Endothelial cell of umbilical vein (primary cell): ENCODE data around the gene RAB20. TPM values are rescaled to one million over a fixed set of nuclear protein-coding genes. Genes with fewer than 3 reads are reported as not detected.

Source experiments
- BruUV-seq: library from RNA; stranded (reverse); fragments of 400-500 nt; replicated peaks from 2 replicates; lab custom pipeline; 2021; lab: Mats Ljungman, UMichigan
- CTCF ChIA-PET: fragments of 300-600, 350-600 bp; sonication (Branson Sonifier 250); formaldehyde crosslinking; loops from one replicate; lab custom pipeline; 2021; ENCODE audit warnings: antibody characterized with exemption, inconsistent platforms; lab: Charles Lee
- POLR2A ChIA-PET: fragments of 300-600, 350-600 bp; sonication (Branson Sonifier 250); formaldehyde crosslinking; loops from one replicate; lab custom pipeline; 2021; ENCODE audit warnings: antibody characterized with exemption, inconsistent platforms; lab: Charles Lee
- DNase-seq: peaks from one replicate; pipeline ENCODE4 v3.0.0-alpha.2; 2011; ENCODE audit warnings: low read depth, low spot score
- FAIRE-seq: peaks from 2 replicates; lab custom pipeline; 2011; peaks lifted over from hg19 to GRCh38; lab: Jason Lieb, UNC
- H2AFZ ChIP-seq: 2 replicates; pipeline ENCODE4 v1.6.0; 2012; ENCODE audit warnings: low read depth, low read length, control low read depth, inconsistent platforms
- H3K27ac ChIP-seq: 2 replicates; pipeline ENCODE4 v1.5.1; 2011; ENCODE audit warnings: low read depth, mild to moderate bottlenecking, control low read depth, low read length, moderate library complexity; ENCODE audit not compliant: insufficient read depth
- H3K27me3 ChIP-seq, 2 experiments: 2 replicates each; pipeline versions ENCODE4 v1.6.0 to v1.6.1; 2011; ENCODE audit warnings: low read length in 2 of 2, mixed read lengths in 1 of 2; ENCODE audit not compliant: control insufficient read depth in 2 of 2, insufficient read depth in 2 of 2
- H3K36me3 ChIP-seq, 2 experiments: 2 replicates in 1 of 2; 3 replicates in 1 of 2; pipeline ENCODE4 v1.5.1; 2011; ENCODE audit warnings: low read length in 2 of 2, mild to moderate bottlenecking in 1 of 2, moderate library complexity in 1 of 2; ENCODE audit not compliant: control insufficient read depth in 2 of 2, insufficient read depth in 2 of 2; ENCODE audit errors: extremely low read depth in 1 of 2
- H3K4me1 ChIP-seq: 3 replicates; pipeline ENCODE4 v1.5.1; 2011; ENCODE audit warnings: mild to moderate bottlenecking, low read length; ENCODE audit not compliant: control insufficient read depth, insufficient read depth; ENCODE audit errors: extremely low read depth
- H3K4me2 ChIP-seq: 2 replicates; pipeline ENCODE4 v1.6.1; 2011; ENCODE audit warnings: low read length, control low read depth, mixed read lengths; ENCODE audit not compliant: insufficient read depth
- H3K4me3 ChIP-seq, 3 experiments: fragments of 200-600 bp in 1 of 3; sonication (generic), shearing (Covaris generic) in 1 of 3; replicated peaks in 1 of 3; 2 replicates each; pipeline ENCODE4 v1.5.1; 2011 to 2016; ENCODE audit warnings: control low read depth in 3 of 3, low read length in 3 of 3, mild to moderate bottlenecking in 2 of 3, inconsistent platforms in 1 of 3, low read depth in 1 of 3, moderate library complexity in 1 of 3; ENCODE audit not compliant: insufficient read depth in 1 of 3
- H3K79me2 ChIP-seq: 2 replicates; pipeline ENCODE4 v1.6.0; 2012; ENCODE audit warnings: low read length, inconsistent platforms; ENCODE audit not compliant: control insufficient read depth, insufficient read depth
- H3K9ac ChIP-seq: replicated peaks from 2 replicates; pipeline ENCODE3; 2011; ENCODE audit warnings: low read length, control low read depth; ENCODE audit not compliant: insufficient read depth; ENCODE audit errors: extremely low read depth
- H3K9me1 ChIP-seq: replicated peaks from 3 replicates; pipeline ENCODE4 v1.6.0; 2011; ENCODE audit warnings: mild to moderate bottlenecking, low read length; ENCODE audit not compliant: control insufficient read depth, insufficient read depth; ENCODE audit errors: extremely low read depth
- H3K9me3 ChIP-seq: replicated peaks from 2 replicates; pipeline ENCODE4 v1.5.1; 2012; ENCODE audit warnings: low read length, inconsistent platforms; ENCODE audit not compliant: control insufficient read depth, insufficient read depth
- H4K20me1 ChIP-seq: replicated peaks from 2 replicates; pipeline ENCODE3; 2011; ENCODE audit warnings: mild to moderate bottlenecking, low read length; ENCODE audit not compliant: control insufficient read depth, insufficient read depth; ENCODE audit errors: extremely low read depth
- EZH2 ChIP-seq: IDR thresholded peaks from 2 replicates; pipeline ENCODE4 v1.6.1; 2012; ENCODE audit warnings: borderline replicate concordance, low read depth, mild to moderate bottlenecking, moderate library complexity, low read length, inconsistent platforms; ENCODE audit not compliant: severe bottlenecking
- FOS ChIP-seq: IDR thresholded peaks from 2 replicates; pipeline ENCODE4 v1.6.1; 2011; ENCODE audit warnings: mild to moderate bottlenecking, low read length, moderate library complexity, borderline replicate concordance; ENCODE audit not compliant: insufficient read depth
- GATA2 ChIP-seq: IDR thresholded peaks from 2 replicates; pipeline ENCODE4 v1.7.0; 2011; ENCODE audit warnings: low read depth, mild to moderate bottlenecking, moderate library complexity, mixed read lengths, low read length; ENCODE audit not compliant: insufficient read length, insufficient read depth
- JUN ChIP-seq: IDR thresholded peaks from 2 replicates; pipeline ENCODE4 v1.6.1; 2011; ENCODE audit warnings: borderline replicate concordance, low read depth; ENCODE audit not compliant: insufficient read length, insufficient read depth
- MAX ChIP-seq: IDR thresholded peaks from 2 replicates; pipeline ENCODE4 v1.6.1; 2011; ENCODE audit not compliant: insufficient read depth, insufficient read length
- POLR2A ChIP-seq: IDR thresholded peaks from 2 replicates; pipeline ENCODE4 v1.6.1; 2012; ENCODE audit warnings: low read depth, mild to moderate bottlenecking, control low read depth, low read length
- POLR2AphosphoS5 ChIP-seq: IDR thresholded peaks from 2 replicates; pipeline ENCODE4 v1.6.1; 2012; ENCODE audit warnings: low read depth, mild to moderate bottlenecking, control low read depth, low read length, moderate library complexity; ENCODE audit not compliant: insufficient read depth
- dilution Hi-C: fragments of 300-500 bp; cut with MboI; formaldehyde crosslinking; loops from one replicate; pipeline ENCODE4 v1.15.0; 2019; ENCODE audit warnings: low sequenced_read_pairs; ENCODE audit not compliant: extremely low pct_ligation_motif_present
- intact Hi-C: fragments of 100-400 bp; cut with micrococcal nuclease; formaldehyde crosslinking; loops from one replicate; pipeline ENCODE4 v1.10.0; 2022
- polyA plus RNA-seq, 4 experiments: library from polyadenylated mRNA; depleted of rRNA in 3 of 4; stranded (reverse) in 3 of 4; unstranded in 1 of 4; fragments of >200 nt; gene quantifications; 2 replicates each; pipeline versions ENCODE4 v1.2.1 to v1.2.3, GENCODE V29; 2011 to 2012; ENCODE audit warnings: missing spikeins in 1 of 4
- total RNA-seq: library from RNA; stranded (reverse); gene quantifications from 2 replicates; pipeline ENCODE4 v1.2.3, GENCODE V29; 2021
- TF ChIP-seq, protein P1 (sequence below), 2 donors: IDR thresholded peaks; 1 replicate in 1 of 2; 2 replicates in 1 of 2; pipeline ENCODE4 v1.5.1; 2011; ENCODE audit warnings: low read length in 2 of 2, mild to moderate bottlenecking in 2 of 2, moderate library complexity in 2 of 2, control low read depth in 1 of 2, inconsistent platforms in 1 of 2, low read depth in 1 of 2; ENCODE audit not compliant: insufficient read depth in 1 of 2; ENCODE audit errors: extremely low read depth in 1 of 2

Gene RAB20
- total and polyA plus RNA-seq, 2 donors (not counting 3 experiments of a cell fraction or from before 2014, with no cell fraction given), result 1.3 to 1.7 TPM

DNA sequence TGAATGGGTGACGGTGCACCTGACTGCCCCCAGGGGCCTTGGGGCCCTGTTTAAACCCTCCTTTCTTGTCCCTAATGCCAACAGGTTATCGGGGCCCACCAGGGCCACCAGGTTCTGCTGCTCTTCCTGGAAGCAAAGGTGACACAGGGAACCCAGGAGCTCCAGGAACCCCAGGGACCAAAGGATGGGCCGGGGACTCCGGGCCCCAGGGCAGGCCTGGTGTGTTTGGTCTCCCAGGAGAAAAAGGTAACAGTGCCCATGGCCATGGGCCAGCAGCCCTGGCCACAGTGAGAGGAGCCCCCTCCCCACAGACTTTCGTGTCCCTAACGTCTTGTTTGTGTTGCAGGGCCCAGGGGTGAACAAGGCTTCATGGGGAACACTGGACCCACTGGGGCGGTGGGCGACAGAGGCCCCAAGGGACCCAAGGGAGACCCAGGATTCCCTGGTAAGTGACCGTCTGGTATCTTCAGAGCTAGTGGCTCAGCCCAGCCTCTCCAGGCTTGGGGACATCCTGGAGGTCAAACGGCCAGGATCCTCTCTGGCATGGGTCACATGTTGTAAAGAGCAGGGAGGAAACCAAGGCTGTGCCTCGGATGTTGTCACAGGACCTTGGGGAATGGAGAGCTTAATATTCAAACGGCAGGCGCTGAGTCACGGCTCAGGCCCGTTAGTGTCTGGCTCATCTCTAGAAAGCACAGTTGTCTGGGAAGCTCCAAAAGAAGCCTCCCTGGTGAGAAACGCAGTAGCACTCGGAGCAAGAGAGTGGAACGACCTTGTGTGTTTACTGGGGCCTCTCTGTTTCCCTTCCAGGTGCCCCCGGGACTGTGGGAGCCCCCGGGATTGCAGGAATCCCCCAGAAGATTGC is 58.3 kb downstream of the RAB20 start:
- Histone ChIP-seq H3K9me3 (no peaks in the 10 kb centered on the region), H3K36me3 (peaks cover 26 to 51% of the 10 kb centered on the region in 2 experiments), H2AFZ (no peak overlapping the region), H3K79me2 (no peaks in the 10 kb centered on the region), H3K9ac (no peak overlapping the region), H4K20me1 (no peaks in the 10 kb centered on the region), H3K9me1 (no peaks in the 10 kb centered on the region), H3K4me2 (no peak overlapping the region), H3K4me1 (peaks cover 10% of the 10 kb centered on the region), H3K4me3 (no peak overlapping the region), H3K27ac (no peak overlapping the region), H3K27me3 (no peaks in the 10 kb centered on the region)
- TSS peak; percentile 95 for BruUV-seq
- ChIA-PET CTCF (interaction anchor here (0.8 kb wide), 1 partner anchor 48 kb away, joined by 3 read pairs; no protein-coding TSS in a partner anchor), POLR2A (no interaction called here)
- no peak for FAIRE-seq
- TF ChIP-seq, protein P1, sequence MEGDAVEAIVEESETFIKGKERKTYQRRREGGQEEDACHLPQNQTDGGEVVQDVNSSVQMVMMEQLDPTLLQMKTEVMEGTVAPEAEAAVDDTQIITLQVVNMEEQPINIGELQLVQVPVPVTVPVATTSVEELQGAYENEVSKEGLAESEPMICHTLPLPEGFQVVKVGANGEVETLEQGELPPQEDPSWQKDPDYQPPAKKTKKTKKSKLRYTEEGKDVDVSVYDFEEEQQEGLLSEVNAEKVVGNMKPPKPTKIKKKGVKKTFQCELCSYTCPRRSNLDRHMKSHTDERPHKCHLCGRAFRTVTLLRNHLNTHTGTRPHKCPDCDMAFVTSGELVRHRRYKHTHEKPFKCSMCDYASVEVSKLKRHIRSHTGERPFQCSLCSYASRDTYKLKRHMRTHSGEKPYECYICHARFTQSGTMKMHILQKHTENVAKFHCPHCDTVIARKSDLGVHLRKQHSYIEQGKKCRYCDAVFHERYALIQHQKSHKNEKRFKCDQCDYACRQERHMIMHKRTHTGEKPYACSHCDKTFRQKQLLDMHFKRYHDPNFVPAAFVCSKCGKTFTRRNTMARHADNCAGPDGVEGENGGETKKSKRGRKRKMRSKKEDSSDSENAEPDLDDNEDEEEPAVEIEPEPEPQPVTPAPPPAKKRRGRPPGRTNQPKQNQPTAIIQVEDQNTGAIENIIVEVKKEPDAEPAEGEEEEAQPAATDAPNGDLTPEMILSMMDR (IDR thresholded peaks at IDR 0.05; ENCODE audit: extremely low read depth in 1 of 2, insufficient read depth in 1 of 2, low read depth in 1 of 2, low read length in 2 of 2), result no peak
- no peak for TF ChIP-seq POLR2AphosphoS5
- TF ChIP-seq EZH2, result no peak
- TF ChIP-seq MAX, result no peak
- no peak for TF ChIP-seq FOS
- TF ChIP-seq POLR2A, result no peak
- no peak for TF ChIP-seq GATA2
- TF ChIP-seq JUN, result no peak
- dilution Hi-C loops, result no loop called here
- intact Hi-C loops, result no loop called here
- DNase-seq, result no peak
